Fibroblast of the aortic adventitia (primary cell): ENCODE measurements around the gene TPGS1. TPM values are rescaled to one million over a fixed set of nuclear protein-coding genes. Genes with fewer than 3 reads are reported as not detected.

Source experiments
- DNase-seq: peaks from one replicate; pipeline ENCODE4 v3.0.0-alpha.2; 2010; ENCODE audit warnings: low read depth
- H3K4me3 ChIP-seq: 2 replicates; pipeline ENCODE4 v1.5.1; 2011; ENCODE audit warnings: low read depth, mild to moderate bottlenecking, control low read depth, low read length, moderate library complexity
- total RNA-seq: library from RNA; depleted of rRNA; stranded (reverse); fragments of >200 nt; gene quantifications from 2 replicates; pipeline ENCODE4 v1.2.3, GENCODE V29; 2012; ENCODE audit warnings: low replicate concordance
- TF ChIP-seq, protein P1 (sequence below): IDR thresholded peaks from 2 replicates; pipeline ENCODE4 v1.5.1; 2011; ENCODE audit warnings: mild to moderate bottlenecking, low read length, control low read depth, inconsistent platforms; ENCODE audit not compliant: insufficient read depth

TPGS1 gene
- total RNA-seq, 1 donor = 25.2 TPM

GRCh38 chr19:556611-557382 lies 49.5 kb downstream of the TPGS1 start:
- TF ChIP-seq, protein P1, sequence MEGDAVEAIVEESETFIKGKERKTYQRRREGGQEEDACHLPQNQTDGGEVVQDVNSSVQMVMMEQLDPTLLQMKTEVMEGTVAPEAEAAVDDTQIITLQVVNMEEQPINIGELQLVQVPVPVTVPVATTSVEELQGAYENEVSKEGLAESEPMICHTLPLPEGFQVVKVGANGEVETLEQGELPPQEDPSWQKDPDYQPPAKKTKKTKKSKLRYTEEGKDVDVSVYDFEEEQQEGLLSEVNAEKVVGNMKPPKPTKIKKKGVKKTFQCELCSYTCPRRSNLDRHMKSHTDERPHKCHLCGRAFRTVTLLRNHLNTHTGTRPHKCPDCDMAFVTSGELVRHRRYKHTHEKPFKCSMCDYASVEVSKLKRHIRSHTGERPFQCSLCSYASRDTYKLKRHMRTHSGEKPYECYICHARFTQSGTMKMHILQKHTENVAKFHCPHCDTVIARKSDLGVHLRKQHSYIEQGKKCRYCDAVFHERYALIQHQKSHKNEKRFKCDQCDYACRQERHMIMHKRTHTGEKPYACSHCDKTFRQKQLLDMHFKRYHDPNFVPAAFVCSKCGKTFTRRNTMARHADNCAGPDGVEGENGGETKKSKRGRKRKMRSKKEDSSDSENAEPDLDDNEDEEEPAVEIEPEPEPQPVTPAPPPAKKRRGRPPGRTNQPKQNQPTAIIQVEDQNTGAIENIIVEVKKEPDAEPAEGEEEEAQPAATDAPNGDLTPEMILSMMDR = no peak
- DNase-seq = no peak
- no peak overlapping the region for H3K4me3 ChIP-seq

- no peak for DNase-seq
- TF ChIP-seq, protein P1 = no peak
- H3K4me3 ChIP-seq = no peak overlapping the region
These were observed 51.6 kb downstream of the TPGS1 start for GRCh38 chr19:558770-559439.

- H3K4me3 ChIP-seq = no peak overlapping the region
- TF ChIP-seq, protein P1 = no peak
- DNase-seq = no peak
These were observed 52.8 kb downstream of the TPGS1 start for GRCh38 chr19:560121-560520.

- TF ChIP-seq, protein P1 = no peak
- peak; percentile 93 for DNase-seq
- H3K4me3 ChIP-seq = no peak overlapping the region
These were observed 59.1 kb downstream of the TPGS1 start for GRCh38 chr19:566403-566802.

DNA sequence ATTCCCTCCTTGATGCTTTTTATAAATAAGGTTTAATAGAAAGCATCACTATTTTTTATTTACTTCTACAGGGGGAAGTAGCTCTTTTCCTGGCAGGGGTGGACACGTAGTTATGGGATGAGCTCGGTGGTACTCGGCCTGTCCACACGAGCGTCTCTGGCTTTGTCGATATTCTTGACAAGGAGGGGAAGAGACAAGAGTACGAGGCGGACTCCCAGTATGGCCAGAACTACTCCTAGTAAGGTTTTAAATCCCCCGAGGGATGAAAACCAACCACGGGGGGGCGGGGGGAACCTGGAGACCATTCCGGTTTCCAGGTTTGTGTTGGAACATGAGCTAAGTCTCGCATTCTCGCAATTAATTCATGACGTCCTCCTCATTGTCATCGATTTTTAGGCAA lies 59.5 kb downstream of the TPGS1 start:
- no peak overlapping the region for H3K4me3 ChIP-seq
- TF ChIP-seq, protein P1 = no peak
- no peak for DNase-seq

DNA sequence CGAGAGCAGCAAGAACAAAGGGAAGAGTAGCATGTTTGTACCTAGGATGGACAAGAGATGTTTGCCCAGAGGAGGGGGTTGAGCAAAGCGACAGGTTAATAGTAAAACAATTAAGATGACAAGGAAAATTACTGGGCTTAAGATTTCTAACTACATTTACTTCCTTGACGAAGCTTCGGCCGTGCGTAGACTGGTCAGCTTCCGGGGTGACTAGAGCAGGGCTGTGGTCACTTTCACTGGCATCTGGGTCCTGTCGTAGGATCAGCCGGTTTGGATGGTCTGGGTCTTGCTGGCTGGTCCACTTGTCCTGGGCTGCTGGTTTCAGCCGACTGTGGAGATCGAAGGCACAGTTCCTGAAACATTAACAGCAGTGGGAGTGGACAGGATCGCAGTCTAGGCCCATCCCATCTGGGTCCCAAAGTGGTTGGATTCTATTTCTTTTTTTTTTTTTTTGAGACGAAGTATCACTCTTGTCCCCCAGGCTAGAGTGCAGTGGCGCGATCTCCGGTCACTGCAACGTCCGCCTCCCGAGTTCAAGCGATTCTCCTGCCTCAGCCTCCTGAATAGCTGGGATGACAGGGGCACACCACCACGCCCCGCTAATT lies 60.1 kb downstream of the TPGS1 start:
- DNase-seq = no peak
- TF ChIP-seq, protein P1 = no peak
- no peak overlapping the region for H3K4me3 ChIP-seq

Other genes with a start within 250 kb of the TPGS1 start
- gene PLPP2, start 216.1 kb upstream of the TPGS1 start, total RNA-seq = 15.7 and 16.6 TPM in 2 replicates
- 4.3 and 13.2 TPM in 2 replicates for gene MIER2, start 162.7 kb upstream of the TPGS1 start, total RNA-seq
- not detected in 2 replicates for gene C2CD4C, start 98.3 kb upstream of the TPGS1 start, total RNA-seq
- 0.81 and 3.3 TPM in 2 replicates for gene SHC2, start 46.5 kb upstream of the TPGS1 start, total RNA-seq
- 0.16 and 0.18 TPM in 2 replicates for gene MADCAM1, start 11.0 kb upstream of the TPGS1 start, total RNA-seq
- 31.0 and 65.8 TPM in 2 replicates for gene CDC34, start 24.3 kb downstream of the TPGS1 start, total RNA-seq
- gene GZMM, start 36.6 kb downstream of the TPGS1 start, total RNA-seq = not detected in 2 replicates
- 151 and 239 TPM in 2 replicates for gene BSG, start 65.1 kb downstream of the TPGS1 start, total RNA-seq
- 0.08 and 0.63 TPM in 2 replicates for gene HCN2, start 82.4 kb downstream of the TPGS1 start, total RNA-seq
- 13.5 and 22.0 TPM in 2 replicates for gene POLRMT, start 126.0 kb downstream of the TPGS1 start, total RNA-seq
- 0.27 TPM in 1 of 2 replicates, not detected in the other for gene FGF22, start 132.4 kb downstream of the TPGS1 start, total RNA-seq
- 24.5 and 28.9 TPM in 2 replicates for gene RNF126, start 155.7 kb downstream of the TPGS1 start, total RNA-seq
- 14.8 and 148 TPM in 2 replicates for gene FSTL3, start 168.9 kb downstream of the TPGS1 start, total RNA-seq
- gene PRSS57, start 188.0 kb downstream of the TPGS1 start, total RNA-seq = not detected in 2 replicates
- 5.7 and 198 TPM in 2 replicates for gene PALM, start 201.4 kb downstream of the TPGS1 start, total RNA-seq
- 0.09 TPM in 1 of 2 replicates, not detected in the other for gene MISP, start 243.6 kb downstream of the TPGS1 start, total RNA-seq